OCI-LY1 (cell line): ENCODE measurements around the gene PIEZO1.
A peak's percentile ranks its signal among the peaks of the same experiment; 100 is the strongest.

Experiments
- H2AFZ ChIP-seq: fragments of 200-600 bp; sonication (generic), shearing (Covaris generic); 2 replicates; pipeline ENCODE4 v1.6.0; 2014; ENCODE audit warnings: antibody characterized with exemption, mild to moderate bottlenecking, low read length
- H3F3A ChIP-seq: fragments of 200-600 bp; sonication (generic), shearing (Covaris generic); 2 replicates; pipeline ENCODE4 v1.6.0; 2014; ENCODE audit warnings: mild to moderate bottlenecking, antibody characterized with exemption, low read length, moderate library complexity; ENCODE audit not compliant: insufficient read depth
- H3K27ac ChIP-seq: fragments of 200-600 bp; sonication (generic); 2 replicates; pipeline ENCODE4 v1.5.1; 2014; ENCODE audit warnings: low read length, mixed run types, mild to moderate bottlenecking, low read depth; ENCODE audit not compliant: poor library complexity, severe bottlenecking
- H3K27me3 ChIP-seq: fragments of 200-600 bp; sonication (generic); 2 replicates; pipeline ENCODE4 v1.6.0; 2014; ENCODE audit warnings: antibody characterized with exemption, mild to moderate bottlenecking, low read length, moderate library complexity; ENCODE audit not compliant: insufficient read depth
- H3K36me3 ChIP-seq: fragments of 200-600 bp; sonication (generic); 2 replicates; pipeline ENCODE4 v1.6.1; 2014; ENCODE audit warnings: mild to moderate bottlenecking, antibody characterized with exemption, low read length, moderate library complexity, mixed read lengths; ENCODE audit not compliant: insufficient read depth
- H3K4me1 ChIP-seq: fragments of 200-600 bp; sonication (generic); 2 replicates; pipeline ENCODE4 v1.5.1; 2014; ENCODE audit warnings: mild to moderate bottlenecking, low read length, moderate library complexity; ENCODE audit not compliant: insufficient read depth, severe bottlenecking
- H3K4me2 ChIP-seq: fragments of 200-600 bp; sonication (generic), shearing (Covaris generic); 2 replicates; pipeline ENCODE4 v1.6.1; 2014; ENCODE audit warnings: low read length
- H3K4me3 ChIP-seq: fragments of 200-600 bp; sonication (generic); 2 replicates; pipeline ENCODE4 v1.5.1; 2014; ENCODE audit warnings: low read length, low read depth, mild to moderate bottlenecking, mixed read lengths; ENCODE audit not compliant: poor library complexity, severe bottlenecking
- H3K79me2 ChIP-seq: fragments of 200-600 bp; shearing (Covaris generic); 2 replicates; pipeline ENCODE4 v1.6.1; 2016; ENCODE audit warnings: mixed run types, low read length, mixed read lengths; ENCODE audit not compliant: insufficient read depth
- H3K9ac ChIP-seq: fragments of 200-600 bp; sonication (generic), shearing (Covaris generic); 2 replicates; pipeline ENCODE4 v1.6.1; 2014; ENCODE audit warnings: mild to moderate bottlenecking, low read length, mixed read lengths
- H3K9me2 ChIP-seq: fragments of 200-600 bp; sonication (generic), shearing (Covaris generic); 2 replicates; pipeline ENCODE4 v1.6.1; 2014; ENCODE audit warnings: low read depth, mild to moderate bottlenecking, low read length, mixed read lengths
- H3K9me3 ChIP-seq: fragments of 200-600 bp; shearing (Covaris generic); 2 replicates; pipeline ENCODE4 v1.6.1; 2014; ENCODE audit warnings: low read length, mixed read lengths
- H4K20me1 ChIP-seq: fragments of 200-600 bp; sonication (generic), shearing (Covaris generic); 2 replicates; pipeline ENCODE4 v1.6.0; 2016; ENCODE audit warnings: mild to moderate bottlenecking, low read length; ENCODE audit not compliant: insufficient read depth
- EZH2 ChIP-seq: fragments of 200-600 bp; sonication (generic), shearing (Covaris generic); IDR thresholded peaks from 2 replicates; pipeline ENCODE4 v1.8.0; 2017; ENCODE audit warnings: borderline replicate concordance, mixed run types, mild to moderate bottlenecking, antibody characterized with exemption, low read length, moderate library complexity, mixed read lengths
- TF ChIP-seq, protein P1 (sequence below): fragments of 200-600 bp; sonication (generic), shearing (Covaris generic); IDR thresholded peaks from 2 replicates; pipeline ENCODE4 v1.5.1; 2017; ENCODE audit warnings: mild to moderate bottlenecking, antibody characterized with exemption, low read length, moderate library complexity, mixed read lengths

PIEZO1 gene

DNA sequence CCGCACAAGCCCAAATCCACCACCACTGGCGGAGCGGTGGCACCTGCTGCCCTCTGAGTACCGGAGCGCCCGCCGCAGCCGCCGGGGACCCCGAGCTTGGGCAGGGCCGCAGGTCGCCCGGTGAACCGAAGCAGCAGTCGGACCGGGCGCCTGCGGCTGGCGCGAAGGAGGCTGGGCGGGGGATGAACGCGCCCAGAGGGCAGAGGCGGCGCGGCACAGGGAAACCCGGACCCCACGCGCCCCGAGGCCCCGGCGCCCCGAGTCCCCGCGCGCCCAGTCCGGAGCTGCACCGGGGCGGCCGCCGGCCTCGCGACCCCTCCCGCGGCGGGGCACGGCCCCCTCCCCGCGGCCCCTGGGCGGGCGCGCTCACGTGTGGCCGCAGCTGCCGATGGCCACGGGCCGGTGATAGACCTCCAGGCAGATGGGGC is 79.2 kb downstream of the PIEZO1 start:
- no peaks in the 10 kb centered on the region for H3K9me2 ChIP-seq
- H3K4me2 ChIP-seq = peak overlapping the region; percentile 96
- H2AFZ ChIP-seq = no peak overlapping the region
- no peaks in the 10 kb centered on the region for H4K20me1 ChIP-seq
- peak overlapping the region; percentile 99 for H3K4me3 ChIP-seq
- no peaks in the 10 kb centered on the region for H3K79me2 ChIP-seq
- TF ChIP-seq, protein P1, sequence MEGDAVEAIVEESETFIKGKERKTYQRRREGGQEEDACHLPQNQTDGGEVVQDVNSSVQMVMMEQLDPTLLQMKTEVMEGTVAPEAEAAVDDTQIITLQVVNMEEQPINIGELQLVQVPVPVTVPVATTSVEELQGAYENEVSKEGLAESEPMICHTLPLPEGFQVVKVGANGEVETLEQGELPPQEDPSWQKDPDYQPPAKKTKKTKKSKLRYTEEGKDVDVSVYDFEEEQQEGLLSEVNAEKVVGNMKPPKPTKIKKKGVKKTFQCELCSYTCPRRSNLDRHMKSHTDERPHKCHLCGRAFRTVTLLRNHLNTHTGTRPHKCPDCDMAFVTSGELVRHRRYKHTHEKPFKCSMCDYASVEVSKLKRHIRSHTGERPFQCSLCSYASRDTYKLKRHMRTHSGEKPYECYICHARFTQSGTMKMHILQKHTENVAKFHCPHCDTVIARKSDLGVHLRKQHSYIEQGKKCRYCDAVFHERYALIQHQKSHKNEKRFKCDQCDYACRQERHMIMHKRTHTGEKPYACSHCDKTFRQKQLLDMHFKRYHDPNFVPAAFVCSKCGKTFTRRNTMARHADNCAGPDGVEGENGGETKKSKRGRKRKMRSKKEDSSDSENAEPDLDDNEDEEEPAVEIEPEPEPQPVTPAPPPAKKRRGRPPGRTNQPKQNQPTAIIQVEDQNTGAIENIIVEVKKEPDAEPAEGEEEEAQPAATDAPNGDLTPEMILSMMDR = no peak
- no peak for TF ChIP-seq EZH2
- H3K36me3 ChIP-seq = peaks cover 5% of the 10 kb centered on the region; the same call in 1 of the 2 replicates
- H3K27me3 ChIP-seq = 0 out of 2 replicates have a peak, but pooled peaks cover 5% of the 10 kb centered on the region
- peak overlapping the region; percentile 79 for H3K9ac ChIP-seq
- H3K27ac ChIP-seq = no peak overlapping the region
- peaks cover 60% of the 10 kb centered on the region for H3K4me1 ChIP-seq
- no peaks in the 10 kb centered on the region for H3F3A ChIP-seq
- H3K9me3 ChIP-seq = no peaks in the 10 kb centered on the region

DNA sequence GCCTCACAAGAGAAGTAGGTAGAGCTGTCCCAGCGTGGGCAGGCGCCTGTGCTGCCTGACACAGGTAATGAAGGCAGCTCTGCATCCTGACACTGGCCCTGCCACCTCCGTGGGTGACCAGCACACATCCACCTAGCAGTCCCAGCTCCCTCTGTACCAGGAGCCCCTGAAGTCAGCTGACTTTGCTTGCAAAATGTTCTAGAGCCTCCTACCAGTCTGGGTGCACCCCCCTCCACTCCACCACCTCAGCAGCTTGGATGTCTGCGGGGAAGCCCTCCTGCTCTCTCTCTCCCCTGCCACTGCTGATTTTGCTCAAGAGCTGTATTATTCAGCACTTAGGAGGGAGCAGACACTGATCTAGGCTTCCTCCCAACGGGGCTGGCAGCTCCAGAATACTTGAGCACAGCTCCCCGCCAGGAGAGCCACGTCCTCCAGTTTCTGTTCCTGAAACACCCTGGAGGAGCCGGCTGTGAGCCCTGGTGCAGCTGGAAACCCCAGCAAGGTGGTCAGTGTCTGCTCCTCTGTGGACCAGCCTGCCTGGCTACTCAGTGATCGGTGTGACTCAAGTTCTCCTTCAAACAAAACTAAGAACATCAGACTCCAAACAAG is 79.8 kb downstream of the PIEZO1 start:
- Histone ChIP-seq H3F3A (no peaks in the 10 kb centered on the region), H3K27me3 (0 out of 2 replicates have a peak, but pooled peaks cover 5% of the 10 kb centered on the region), H2AFZ (no peak overlapping the region), H4K20me1 (no peaks in the 10 kb centered on the region), H3K9me3 (no peaks in the 10 kb centered on the region), H3K27ac (no peak overlapping the region), H3K4me1 (peaks cover 63% of the 10 kb centered on the region), H3K4me2 (peak overlapping the region; percentile 89), H3K36me3 (peaks cover 4% of the 10 kb centered on the region; the same call in 1 of the 2 replicates), H3K4me3 (peak overlapping the region; percentile 99), H3K79me2 (no peaks in the 10 kb centered on the region), H3K9me2 (no peaks in the 10 kb centered on the region), H3K9ac (peak overlapping the region; percentile 67)
- TF ChIP-seq, protein P1 = no peak
- TF ChIP-seq EZH2 = no peak

DNA sequence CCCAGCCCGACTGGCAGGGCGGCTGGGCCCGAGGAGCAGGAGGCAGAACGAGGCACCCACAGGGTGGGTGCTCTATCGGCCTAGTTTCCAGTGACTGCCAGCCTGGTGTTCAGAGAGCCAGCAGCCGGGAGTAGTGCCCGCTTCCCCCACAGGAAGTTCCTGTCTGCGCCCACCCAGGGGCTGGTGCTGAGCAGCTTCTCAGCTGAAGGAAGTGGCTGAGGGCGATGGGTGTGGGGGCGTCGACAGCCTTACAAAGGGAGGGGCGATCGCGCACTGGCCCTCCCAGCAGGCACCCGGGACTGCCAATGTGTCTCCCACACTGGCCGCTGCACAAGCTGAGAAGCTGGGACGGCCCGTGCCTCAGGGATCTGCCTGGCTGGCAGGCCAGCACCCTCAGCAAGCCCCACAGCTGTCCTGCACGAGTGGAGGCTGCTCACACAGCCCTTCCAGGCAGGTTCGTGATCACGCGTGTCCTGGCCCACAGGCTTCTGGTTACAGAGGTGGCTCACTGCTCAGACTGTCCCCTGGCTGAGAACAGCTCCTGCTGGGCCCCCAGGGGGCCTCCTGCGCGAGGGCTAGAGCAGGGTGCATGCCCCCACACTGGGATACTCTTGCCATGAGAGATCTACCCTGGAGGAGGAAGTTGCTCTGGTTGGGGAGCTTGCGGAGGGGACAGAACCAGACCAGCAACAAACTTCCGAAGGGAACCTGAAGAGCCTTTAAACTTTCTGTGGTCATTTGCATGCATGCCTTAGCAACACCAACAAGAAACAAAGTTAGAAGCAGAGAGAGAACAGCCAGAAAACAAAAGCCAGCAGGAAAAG is 81.3 kb downstream of the PIEZO1 start:
- peak overlapping the region; percentile 99 for H3K4me3 ChIP-seq
- no peaks in the 10 kb centered on the region for H3F3A ChIP-seq
- 0 out of 2 replicates have a peak, but pooled peaks cover 5% of the 10 kb centered on the region for H3K27me3 ChIP-seq
- peak overlapping the region; percentile 67 for H3K27ac ChIP-seq
- no peak overlapping the region for H2AFZ ChIP-seq
- H3K9me2 ChIP-seq = no peaks in the 10 kb centered on the region
- peak overlapping the region; percentile 89 for H3K4me2 ChIP-seq
- no peaks in the 10 kb centered on the region for H4K20me1 ChIP-seq
- H3K9ac ChIP-seq = peak overlapping the region; percentile 50; the same call in 1 of the 2 replicates
- H3K4me1 ChIP-seq = peaks cover 63% of the 10 kb centered on the region
- no peaks in the 10 kb centered on the region for H3K79me2 ChIP-seq
- H3K9me3 ChIP-seq = no peaks in the 10 kb centered on the region
- no peak for TF ChIP-seq EZH2
- TF ChIP-seq, protein P1 = no peak
- H3K36me3 ChIP-seq = no peaks in the 10 kb centered on the region
